ENCODE results near the gene TTL.
"Not testable (repeated sequence)": the region's sequence is repeated elsewhere in the genome, so short reads cannot be mapped to it uniquely, and the experiment has no call there.

The TTL gene

DNA sequence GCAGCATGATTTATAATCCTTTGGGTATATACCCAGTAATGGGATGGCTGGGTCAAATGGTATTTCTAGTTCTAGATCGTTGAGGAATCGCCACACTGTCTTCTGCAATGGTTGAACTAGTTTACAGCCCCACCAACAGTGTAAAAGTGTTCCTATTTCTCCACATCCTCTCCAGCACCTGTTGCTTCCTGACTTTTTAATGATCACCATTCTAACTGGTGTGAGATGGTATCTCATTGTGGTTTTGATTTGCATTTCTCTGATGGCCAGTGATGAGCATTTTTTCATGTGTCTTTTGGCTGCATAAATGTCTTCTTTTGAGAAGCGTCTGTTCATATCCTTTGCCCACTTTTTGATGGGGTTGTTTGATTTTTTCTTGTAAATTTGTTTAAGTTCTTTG lies 42.3 kb downstream of the TTL start:
- not testable (repeated sequence) for DNase-seq

- no peak for DNase-seq
These were observed 46.6 kb downstream of the TTL start for GRCh38 chr2:112528541-112528940.

GRCh38 chr2:112529757-112530156 lies 47.8 kb downstream of the TTL start:
- DNase-seq, result no peak

DNA sequence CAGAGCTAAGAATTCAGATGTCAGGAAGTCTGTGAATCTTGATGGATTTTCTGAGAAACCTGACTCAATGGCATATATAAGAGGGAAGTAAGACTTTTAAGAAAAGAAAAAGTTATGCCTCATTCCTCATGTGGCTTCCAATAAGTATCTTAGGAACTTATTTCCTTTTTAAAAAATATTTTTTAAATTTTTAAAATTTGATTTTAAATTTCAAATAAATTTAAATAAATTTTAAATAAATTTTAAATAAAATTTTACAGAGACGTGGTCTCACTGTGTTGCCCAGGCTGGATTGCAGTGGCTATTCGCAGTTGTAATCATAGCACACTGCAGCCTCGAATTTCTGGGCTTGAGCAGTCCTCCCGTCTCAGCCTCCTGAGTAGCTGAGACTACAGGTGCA lies 48.8 kb downstream of the TTL start:
- no peak for DNase-seq

DNA sequence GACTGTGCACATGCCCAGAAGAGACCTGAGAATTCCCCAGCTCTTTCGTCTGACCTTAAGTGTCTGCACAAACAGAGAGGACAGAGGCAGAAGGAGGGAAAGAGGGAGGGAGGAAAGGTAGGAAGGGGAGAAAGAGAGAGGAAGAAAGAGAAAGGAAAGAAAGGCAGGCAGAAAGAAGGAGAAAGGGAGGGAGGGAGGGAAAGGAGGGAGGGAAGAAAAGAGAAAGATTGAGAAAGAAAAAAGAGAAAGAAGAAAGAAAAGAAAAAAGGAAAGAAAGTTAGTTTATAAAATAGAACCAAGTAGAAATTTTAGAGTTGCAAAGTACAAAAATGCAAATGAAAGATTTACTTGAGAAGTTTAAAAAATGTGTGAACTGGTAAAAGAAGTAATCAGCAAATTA lies 52.9 kb downstream of the TTL start:
- no peak for DNase-seq

DNA sequence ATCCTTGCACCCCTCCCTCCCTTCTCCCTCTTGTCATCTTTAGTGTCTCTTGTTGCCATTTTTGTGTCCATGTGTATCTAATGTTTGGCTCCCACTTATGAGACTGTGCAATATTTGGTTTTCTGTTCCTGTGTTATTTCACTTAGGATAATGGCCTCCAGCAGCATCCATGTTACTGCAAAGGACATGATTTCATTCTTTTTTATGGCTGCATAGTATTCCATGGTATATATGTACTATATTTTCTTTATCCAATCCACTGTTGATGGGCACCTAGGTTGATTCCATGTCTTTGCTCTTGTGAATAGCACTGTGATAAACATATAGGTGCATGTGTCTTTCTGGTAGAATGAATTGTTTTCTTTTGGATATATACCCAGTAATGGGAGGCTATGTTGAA lies 54.7 kb downstream of the TTL start:
- DNase-seq, result not testable (repeated sequence)

- DNase-seq, result no peak
These were observed 57.4 kb downstream of the TTL start for GRCh38 chr2:112539306-112539705.

- DNase-seq, result no peak
These were observed 59.0 kb downstream of the TTL start for GRCh38 chr2:112540906-112541305.

GRCh38 chr2:112541315-112542122 lies 59.6 kb downstream of the TTL start:
- DNase-seq, result peak; percentile 20 to 73

DNA sequence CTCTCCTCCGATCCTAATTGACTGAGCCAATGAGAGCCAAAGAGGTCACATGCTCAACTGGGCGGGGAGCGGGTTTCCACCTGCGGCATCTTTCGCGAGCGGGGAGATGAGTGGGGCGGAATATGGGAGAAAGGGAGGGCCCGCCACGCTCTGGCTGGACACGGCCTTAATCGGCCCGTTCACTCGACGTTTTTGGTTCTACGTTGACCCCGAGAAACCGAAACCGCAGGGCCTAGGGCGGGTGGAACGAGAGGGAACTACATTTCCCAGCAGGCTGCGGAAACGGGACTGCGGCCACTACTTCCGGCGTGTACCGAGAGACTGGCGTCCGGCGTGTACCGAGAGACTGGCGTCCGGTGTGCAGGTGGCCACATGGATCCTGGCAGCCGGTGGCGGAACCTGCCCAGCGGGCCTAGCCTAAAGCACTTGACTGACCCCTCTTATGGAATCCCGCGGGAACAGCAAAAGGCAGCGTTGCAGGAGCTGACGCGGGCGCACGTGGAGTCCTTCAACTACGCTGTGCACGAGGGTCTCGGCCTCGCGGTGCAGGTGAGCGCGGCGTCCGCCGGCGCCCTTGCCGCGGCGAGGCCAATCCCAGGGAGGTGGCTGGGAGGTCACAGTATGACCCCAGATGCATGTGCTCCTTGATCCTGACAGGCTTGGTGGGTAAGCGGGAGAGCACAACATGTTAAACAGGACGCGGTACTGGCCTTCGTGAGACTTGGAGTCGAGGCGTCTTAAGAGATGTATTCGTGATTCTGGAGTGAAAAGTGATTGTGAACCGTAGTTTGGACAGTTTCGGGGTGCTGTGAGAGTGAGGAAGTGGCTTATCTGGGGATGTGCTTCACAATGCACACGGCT lies 60.4 kb downstream of the TTL start, which contains the start of gene POLR1B:
TSS of gene POLR1B (plus strand) at position 343 of the 861 bp plus-strand sequence. CDS start at position 373, 30 bp downstream.
- DNase-seq, result peak; percentile 77 to 82

- DNase-seq, result peak; percentile 17 to 24
These were observed 61.2 kb downstream of the TTL start for GRCh38 chr2:112542984-112543661.

DNA sequence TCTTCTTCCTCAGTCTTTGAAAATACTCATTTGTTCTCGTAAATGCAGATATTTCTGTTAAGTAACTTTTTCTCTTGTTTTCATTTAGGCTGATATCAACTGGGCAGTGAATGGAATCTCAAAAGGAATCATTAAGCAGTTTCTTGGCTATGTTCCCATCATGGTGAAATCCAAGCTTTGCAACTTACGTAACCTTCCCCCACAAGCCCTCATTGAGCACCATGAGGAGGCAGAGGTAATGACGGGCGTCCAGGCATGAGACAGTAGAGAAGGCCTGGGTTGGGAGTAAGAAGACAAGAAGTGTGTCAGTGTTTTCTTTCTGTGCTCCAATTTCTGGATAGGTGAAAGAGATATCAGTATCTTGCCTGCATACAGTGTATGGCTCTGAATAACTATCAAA lies 65.4 kb downstream of the TTL start:
- no peak for DNase-seq

GRCh38 chr2:112548980-112549379 lies 67.0 kb downstream of the TTL start:
- DNase-seq, result no peak

DNA sequence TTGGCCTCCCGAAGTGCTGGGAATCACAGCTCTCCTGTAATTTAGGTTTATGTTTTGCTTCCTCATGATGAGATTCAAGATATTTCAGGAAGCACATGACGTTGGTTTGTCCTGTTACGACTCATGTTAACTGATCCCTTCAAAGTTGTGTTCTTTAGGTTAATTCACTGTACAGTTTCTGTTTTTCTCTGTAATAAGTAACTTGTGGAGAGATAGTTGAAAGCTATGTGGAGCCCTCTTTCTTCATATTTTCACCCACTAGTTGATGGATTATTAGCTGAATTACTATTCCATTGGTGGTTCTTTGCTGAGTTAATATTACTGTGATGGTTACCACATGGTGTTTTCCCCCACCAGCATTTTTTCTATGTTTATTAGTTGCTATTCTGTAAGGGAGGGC lies 84.1 kb downstream of the TTL start:
- DNase-seq, result no peak

GRCh38 chr2:112566508-112566907 lies 84.6 kb downstream of the TTL start:
- DNase-seq, result not testable (repeated sequence)

DNA sequence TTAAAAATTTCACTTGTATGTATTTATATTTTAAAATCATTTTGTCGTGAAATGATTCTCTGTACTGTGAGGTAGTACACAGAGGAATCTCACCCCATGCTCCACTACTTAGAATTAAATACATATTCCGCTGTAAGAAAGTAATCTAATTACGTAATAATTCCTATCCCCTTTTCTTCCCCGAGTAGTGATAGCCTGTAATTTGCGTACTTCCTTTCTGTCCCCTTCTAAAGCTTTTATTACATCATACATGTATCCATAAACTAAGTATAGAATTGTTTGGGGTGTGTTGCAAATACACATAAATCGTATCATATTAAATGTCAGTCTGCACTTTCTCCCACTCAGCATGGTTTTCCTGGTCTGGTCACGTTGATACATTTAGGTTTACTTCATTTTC lies 90.0 kb downstream of the TTL start:
- DNase-seq, result no peak

GRCh38 chr2:112577756-112578155 lies 95.8 kb downstream of the TTL start:
- no peak for DNase-seq

- no peak for DNase-seq
These were observed 97.3 kb downstream of the TTL start for GRCh38 chr2:112579241-112579640.

- DNase-seq, result no peak
These were observed 98.1 kb downstream of the TTL start for GRCh38 chr2:112580084-112580483.

DNA sequence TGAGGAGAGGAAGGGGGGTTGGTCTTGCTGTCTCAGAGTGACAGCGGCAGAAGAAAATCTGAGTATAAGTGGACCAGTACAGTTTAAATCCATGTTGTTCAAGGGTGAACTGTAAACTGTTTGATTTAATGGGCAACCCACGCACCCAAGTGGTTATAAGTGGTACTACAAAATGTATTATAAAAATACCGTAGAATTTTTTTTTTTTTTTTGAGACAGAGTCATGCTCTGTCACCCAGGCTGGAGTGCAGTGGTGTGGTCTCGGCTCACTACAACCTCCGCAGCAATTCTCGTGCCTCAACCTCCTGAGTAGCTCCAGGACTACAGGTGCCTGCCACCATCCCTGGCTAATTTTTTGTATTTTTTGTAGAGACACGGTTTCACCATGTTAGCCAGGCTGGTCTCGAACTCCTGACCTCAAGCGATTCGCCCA lies 100.4 kb downstream of the TTL start:
- peak; percentile 17 to 24 for DNase-seq

GRCh38 chr2:112583497-112584133 lies 101.7 kb downstream of the TTL start:
- no peak for DNase-seq

DNA sequence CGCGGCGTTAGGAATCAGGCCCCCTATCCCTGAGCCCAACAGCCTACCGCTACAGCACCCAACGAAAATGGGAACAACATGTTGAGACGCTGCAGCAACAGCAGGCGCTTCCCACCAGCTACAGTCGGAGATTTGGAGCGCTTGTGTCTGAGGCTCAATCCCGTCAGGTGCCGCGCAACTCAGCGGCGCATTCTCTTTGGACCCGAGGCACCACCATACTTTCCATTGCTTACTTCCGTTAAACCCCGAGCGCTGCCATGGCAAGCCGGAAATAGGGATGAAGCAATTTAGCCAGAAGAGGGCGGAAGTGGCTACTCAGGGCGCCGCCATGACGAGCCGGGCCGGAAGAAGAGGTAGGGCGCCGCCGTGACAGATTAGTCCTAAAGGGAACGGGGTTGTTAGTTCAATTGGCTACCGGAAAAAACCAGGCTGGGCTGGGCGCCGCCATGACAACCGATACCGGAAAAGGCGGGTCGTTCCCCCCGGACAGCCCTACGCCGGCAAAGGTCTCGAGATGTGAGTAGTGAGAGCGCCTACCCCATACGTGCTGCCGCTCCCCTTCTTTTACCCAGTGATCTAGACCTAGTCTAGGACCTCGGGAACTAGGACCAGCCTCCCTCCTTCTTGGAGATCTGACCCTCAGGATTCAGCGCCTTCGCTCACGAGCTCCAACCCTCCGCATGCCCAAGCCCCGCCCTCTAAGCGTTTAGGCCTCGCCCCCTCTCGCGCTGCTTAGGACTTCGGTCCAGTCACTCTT lies 102.4 kb downstream of the TTL start, which contains the start of gene CHCHD5:
TSS of gene CHCHD5 (plus strand) at position 476 of the 757 bp plus-strand sequence. CDS start at position 515, 39 bp downstream.
- peak; percentile 90 to 93 for DNase-seq
